ENCODE data around the gene JMJD4. TPM values are rescaled to one million over a fixed set of nuclear protein-coding genes. Genes with fewer than 3 reads are reported as not detected.
A peak's percentile ranks its signal among the peaks of the same experiment; 100 is the strongest.

Gene JMJD4
- polyA plus RNA-seq, 3 donors from 2014 or later = 22.3 to 25.9 (median 25.0) TPM

DNA sequence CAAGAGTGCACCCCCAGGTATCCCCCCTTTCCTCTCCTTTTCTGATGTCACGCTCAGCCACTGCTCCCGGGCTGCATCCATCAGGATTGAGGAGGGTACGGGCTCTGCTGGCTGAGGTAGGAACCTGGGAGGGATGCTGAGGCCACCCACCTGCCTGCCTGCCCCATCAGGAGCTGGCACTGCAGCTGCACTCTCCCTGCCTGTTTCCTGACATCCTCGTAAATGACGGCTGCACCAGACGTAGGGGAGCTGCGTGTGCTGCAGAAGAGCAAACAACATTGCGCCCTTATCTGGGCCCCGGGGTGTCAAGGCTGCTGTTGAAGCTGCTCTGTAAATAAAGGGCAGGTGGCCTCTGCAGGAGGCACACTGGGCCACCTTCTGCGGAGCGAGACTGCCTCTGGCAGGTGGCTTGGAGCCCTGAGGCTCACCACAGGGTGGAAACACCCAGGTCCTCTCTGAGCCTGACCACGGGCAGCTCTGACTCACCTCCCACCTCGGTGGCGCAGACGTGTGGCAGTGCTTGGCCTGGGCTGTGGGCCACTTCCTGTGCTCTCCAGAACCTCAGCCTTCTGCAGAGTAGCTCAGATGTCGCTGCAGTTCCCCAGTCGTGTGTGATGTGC, 31.0 kb upstream of the JMJD4 start:
- peak overlapping the region; percentile 76 to 92 (median 88) for H3K27ac Mint-ChIP-seq
- peak overlapping the region; percentile 73 to 87 (median 78) for H3K4me3 Mint-ChIP-seq
- DNase-seq = peak; percentile 89 to 94 (median 91)
- peaks cover 12 to 33% (median 23%) of the 10 kb centered on the region in 3 donors for H3K36me3 Mint-ChIP-seq
- peaks cover 76 to 77% of the 10 kb centered on the region in 2 donors for H3K4me1 Mint-ChIP-seq
- H3K27me3 Mint-ChIP-seq (ENCODE audit: low read depth in 3 of 3) = peaks cover 12 to 19% (median 15%) of the 10 kb centered on the region in 3 donors
- H3K9me3 Mint-ChIP-seq = no peaks in the 10 kb centered on the region

DNA sequence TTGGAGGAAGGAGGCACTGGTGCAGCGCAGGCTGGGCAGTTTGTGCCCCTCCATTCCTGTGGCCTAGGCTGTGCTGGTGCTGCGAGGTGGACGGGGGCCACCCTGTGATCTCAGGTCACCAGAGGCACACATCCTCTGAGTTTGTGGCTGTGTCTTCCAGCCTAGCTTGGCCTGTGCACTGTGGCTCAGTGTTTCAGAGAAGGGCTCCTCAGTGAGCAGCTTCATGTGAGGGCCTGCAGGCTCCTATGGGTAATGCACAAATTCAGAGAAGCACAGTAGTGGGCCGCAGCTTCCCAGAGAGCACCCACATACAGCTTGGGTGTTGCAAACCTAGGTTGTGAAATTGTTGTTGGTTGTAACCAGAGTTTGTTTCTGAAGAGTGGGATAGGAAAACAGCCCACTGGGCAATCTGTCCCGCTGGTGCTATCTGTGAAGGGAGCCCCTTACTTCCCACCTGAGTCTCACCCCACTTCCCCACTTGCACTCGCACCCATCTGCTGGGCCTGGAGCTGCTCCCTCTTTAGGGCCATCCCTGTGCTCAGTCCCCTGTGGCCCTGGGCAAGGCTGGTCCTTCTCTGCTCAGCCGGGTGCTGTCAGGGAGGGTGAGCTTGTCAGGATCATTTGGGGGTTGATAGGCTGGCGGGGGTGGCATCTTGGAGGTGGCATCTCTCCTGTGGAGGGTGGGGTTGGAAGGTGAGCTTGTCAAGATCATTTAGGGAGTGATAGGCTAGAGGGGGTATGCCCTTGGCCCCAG, 30.3 kb upstream of the JMJD4 start:
- H3K9me3 Mint-ChIP-seq = no peaks in the 10 kb centered on the region
- DNase-seq = peak in 1 of 3 donors; percentile 34
- H3K4me3 Mint-ChIP-seq = peak overlapping the region; percentile 73 to 87 (median 78)
- H3K36me3 Mint-ChIP-seq = peaks cover 13 to 33% (median 23%) of the 10 kb centered on the region in 3 donors
- peak overlapping the region; percentile 12 to 92 (median 64) for H3K27ac Mint-ChIP-seq
- peaks cover 79 to 83% of the 10 kb centered on the region in 2 donors for H3K4me1 Mint-ChIP-seq
- peaks cover 12 to 19% (median 15%) of the 10 kb centered on the region in 3 donors for H3K27me3 Mint-ChIP-seq (ENCODE audit: low read depth in 3 of 3)

DNA sequence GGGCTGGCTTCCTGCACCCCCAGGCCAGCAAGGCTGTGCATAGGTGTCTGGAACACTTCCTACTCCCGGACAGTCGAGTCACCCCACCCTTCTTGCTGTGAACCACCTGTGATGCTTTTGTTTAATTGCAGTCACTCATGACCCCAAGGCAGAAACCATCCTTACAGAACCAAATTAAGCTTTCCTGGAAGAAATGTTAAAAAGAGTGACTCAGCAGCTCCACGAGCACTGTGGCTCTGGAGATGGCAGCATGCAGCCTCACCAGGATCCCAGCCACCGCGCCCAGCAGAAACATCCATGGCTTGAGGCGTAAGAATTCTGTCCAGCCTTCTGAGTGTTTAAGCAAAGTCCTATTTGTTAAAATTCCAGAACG, 28.9 kb upstream of the JMJD4 start:
- Mint-ChIP-seq H3K9me3 (no peaks in the 10 kb centered on the region), H3K4me3 (peak overlapping the region; percentile 15 to 64 (median 44)), H3K27me3 (ENCODE audit: low read depth in 3 of 3) (peaks cover 12 to 19% (median 15%) of the 10 kb centered on the region in 3 donors), H3K36me3 (peaks cover 14 to 34% (median 25%) of the 10 kb centered on the region in 3 donors), H3K27ac (peak overlapping the region in 2 of 6 donors; percentile 26 to 69), H3K4me1 (peaks cover 79 to 83% of the 10 kb centered on the region in 2 donors)
- no peak for DNase-seq

DNA sequence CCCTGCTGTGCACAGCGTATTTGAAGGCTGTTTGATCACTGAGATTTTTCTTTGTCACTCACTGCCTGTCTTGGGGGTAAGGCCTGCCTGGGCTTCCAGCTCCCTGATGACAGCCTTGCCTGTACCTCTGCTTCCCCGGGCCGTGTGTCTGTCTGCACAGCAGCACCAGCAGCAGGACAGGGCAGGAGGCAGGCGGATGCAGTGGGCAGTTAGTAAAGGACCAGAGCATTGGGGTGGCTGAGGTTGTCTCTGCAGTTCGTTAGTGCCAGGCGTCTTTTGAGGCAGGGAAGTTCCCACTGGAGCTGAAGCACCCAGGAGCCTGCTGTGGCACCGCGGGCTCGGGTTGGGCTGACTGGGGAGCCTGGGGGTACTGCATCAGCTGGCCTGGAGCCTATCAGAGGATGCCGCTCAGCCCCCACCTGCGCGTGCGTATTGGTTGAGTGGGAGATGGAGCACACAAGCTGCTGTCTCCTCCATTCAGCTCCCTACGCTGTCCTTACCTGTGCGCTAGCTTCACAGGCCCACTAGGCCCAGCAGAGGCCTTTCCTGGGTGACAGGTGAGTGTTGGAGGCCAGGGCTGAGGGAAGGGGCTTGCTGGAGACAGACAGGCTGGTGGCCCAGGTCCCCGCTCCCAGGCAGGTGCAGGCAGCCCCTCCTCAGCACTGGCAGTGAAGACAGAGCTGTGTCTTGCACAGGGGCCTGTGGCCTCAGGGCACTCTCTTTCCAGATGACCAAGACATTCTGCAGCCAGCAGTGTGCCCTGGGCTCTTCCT, 28.3 kb upstream of the JMJD4 start:
- Mint-ChIP-seq H3K27ac (peak overlapping the region in 3 of 6 donors; percentile 59 to 79 (median 69)), H3K4me3 (peak overlapping the region; percentile 44 to 75 (median 72)), H3K9me3 (no peaks in the 10 kb centered on the region), H3K4me1 (peaks cover 77 to 78% of the 10 kb centered on the region in 2 donors), H3K27me3 (ENCODE audit: low read depth in 3 of 3) (peaks cover 12 to 19% (median 15%) of the 10 kb centered on the region in 3 donors), H3K36me3 (peaks cover 11 to 34% (median 23%) of the 10 kb centered on the region in 3 donors)
- no peak for DNase-seq

DNA sequence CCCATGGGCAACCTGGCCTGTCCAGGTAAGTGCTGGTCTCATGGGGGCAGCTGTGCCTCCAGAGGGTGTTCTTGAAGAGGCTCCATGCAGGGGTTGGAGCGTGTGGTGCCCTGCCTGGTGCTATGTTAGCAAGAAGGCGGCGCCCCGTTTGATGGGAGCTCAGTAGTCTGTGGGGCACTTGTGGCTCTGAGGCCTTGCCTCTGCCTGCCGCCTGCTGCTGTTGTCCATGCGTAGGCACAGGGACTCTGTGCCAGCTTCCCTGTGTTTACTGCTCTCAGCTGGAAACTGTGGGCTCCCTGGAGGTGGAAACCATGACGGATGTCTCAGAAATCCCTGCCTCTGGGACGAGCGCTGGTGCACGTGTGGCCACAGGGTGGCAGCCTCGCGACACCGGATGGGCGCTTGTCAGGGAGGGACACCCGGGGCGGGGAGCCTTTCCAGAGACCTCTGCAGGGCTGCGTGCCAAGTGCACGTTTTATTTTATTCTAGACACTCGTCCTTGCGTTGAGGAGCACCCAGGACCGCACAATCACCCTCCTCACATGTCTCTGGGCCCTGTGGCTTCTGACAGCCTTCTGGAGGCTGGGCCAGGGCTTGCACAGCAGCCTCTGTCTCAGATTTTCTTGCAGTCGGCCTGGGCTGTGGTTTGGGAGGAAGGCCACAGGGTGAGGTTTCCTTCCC, 27.3 kb upstream of the JMJD4 start:
- no peaks in the 10 kb centered on the region for H3K9me3 Mint-ChIP-seq
- H3K4me3 Mint-ChIP-seq = peak overlapping the region; percentile 59 to 75 (median 72)
- peaks cover 66 to 67% of the 10 kb centered on the region in 2 donors for H3K4me1 Mint-ChIP-seq
- H3K27ac Mint-ChIP-seq = peak overlapping the region; percentile 37 to 86 (median 80)
- DNase-seq = peak; percentile 82 to 87 (median 85)
- peaks cover 13 to 34% (median 21%) of the 10 kb centered on the region in 3 donors for H3K36me3 Mint-ChIP-seq
- H3K27me3 Mint-ChIP-seq (ENCODE audit: low read depth in 3 of 3) = peaks cover 12 to 19% (median 15%) of the 10 kb centered on the region in 3 donors

DNA sequence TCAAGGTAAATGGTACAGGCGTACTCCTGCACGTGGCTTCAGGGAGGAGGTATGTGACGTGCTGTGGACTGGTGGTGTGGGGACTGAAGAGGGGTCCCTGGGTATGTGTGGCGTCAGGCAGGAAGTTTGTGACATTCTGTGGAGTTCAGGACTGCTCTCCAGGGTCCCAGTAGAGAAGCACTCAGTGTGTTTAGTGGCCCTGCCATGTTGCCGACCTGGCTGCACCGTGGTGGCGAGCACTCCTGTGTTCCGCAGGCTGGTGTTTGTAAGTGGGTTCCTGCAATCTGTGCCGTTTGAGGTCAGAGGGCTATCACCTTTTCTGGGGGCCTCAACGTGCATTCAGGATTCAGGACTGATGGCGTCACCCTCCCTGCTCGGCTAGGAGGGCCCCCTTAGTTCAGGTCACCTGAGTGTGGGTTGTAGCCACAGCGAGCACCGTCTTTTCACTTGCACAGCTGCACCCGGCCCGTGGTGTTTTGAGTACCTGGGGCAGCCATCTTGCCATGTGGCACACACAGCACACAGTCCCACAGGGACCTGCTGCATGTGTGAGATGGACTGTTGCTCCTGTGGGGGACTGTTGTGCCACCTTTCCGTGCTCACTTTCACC, 26.6 kb upstream of the JMJD4 start:
- peak overlapping the region in 2 of 6 donors; percentile 78 to 82 for H3K27ac Mint-ChIP-seq
- H3K4me3 Mint-ChIP-seq = peak overlapping the region; percentile 7 to 75 (median 60)
- H3K9me3 Mint-ChIP-seq = no peaks in the 10 kb centered on the region
- DNase-seq = no peak
- H3K27me3 Mint-ChIP-seq (ENCODE audit: low read depth in 3 of 3) = peaks cover 12 to 15% (median 15%) of the 10 kb centered on the region in 3 donors
- H3K36me3 Mint-ChIP-seq = peaks cover 16 to 39% (median 21%) of the 10 kb centered on the region in 3 donors
- H3K4me1 Mint-ChIP-seq = peaks cover 60 to 61% of the 10 kb centered on the region in 2 donors

DNA sequence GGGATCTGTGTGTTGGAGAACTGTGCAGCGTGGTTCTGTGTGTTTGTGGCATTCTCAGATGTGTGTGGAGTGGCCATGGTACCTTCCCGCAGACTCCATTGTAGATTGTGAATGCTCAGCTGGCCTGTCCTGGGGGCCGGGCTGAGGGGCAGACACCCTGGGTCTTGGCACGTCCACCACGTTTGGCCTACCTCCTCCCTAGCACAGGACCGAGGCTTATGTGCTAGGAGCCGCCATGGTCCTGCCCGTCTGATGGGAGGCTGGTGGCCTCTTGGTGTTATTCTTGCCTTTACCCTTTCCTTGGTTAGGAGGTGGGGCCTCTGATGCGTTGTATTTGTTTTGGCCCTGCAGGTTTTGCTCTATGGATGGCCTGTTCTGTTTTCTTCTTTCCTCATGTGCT, 25.3 kb upstream of the JMJD4 start:
- DNase-seq = no peak
- H3K27ac Mint-ChIP-seq = no peak overlapping the region
- H3K4me3 Mint-ChIP-seq = no peak overlapping the region
- peaks cover 5 to 6% (median 6%) of the 10 kb centered on the region in 3 donors for H3K27me3 Mint-ChIP-seq (ENCODE audit: low read depth in 3 of 3)
- peaks cover 46 to 47% of the 10 kb centered on the region in 2 donors for H3K4me1 Mint-ChIP-seq
- peaks cover 16 to 42% (median 21%) of the 10 kb centered on the region in 3 donors for H3K36me3 Mint-ChIP-seq
- H3K9me3 Mint-ChIP-seq = no peaks in the 10 kb centered on the region

DNA sequence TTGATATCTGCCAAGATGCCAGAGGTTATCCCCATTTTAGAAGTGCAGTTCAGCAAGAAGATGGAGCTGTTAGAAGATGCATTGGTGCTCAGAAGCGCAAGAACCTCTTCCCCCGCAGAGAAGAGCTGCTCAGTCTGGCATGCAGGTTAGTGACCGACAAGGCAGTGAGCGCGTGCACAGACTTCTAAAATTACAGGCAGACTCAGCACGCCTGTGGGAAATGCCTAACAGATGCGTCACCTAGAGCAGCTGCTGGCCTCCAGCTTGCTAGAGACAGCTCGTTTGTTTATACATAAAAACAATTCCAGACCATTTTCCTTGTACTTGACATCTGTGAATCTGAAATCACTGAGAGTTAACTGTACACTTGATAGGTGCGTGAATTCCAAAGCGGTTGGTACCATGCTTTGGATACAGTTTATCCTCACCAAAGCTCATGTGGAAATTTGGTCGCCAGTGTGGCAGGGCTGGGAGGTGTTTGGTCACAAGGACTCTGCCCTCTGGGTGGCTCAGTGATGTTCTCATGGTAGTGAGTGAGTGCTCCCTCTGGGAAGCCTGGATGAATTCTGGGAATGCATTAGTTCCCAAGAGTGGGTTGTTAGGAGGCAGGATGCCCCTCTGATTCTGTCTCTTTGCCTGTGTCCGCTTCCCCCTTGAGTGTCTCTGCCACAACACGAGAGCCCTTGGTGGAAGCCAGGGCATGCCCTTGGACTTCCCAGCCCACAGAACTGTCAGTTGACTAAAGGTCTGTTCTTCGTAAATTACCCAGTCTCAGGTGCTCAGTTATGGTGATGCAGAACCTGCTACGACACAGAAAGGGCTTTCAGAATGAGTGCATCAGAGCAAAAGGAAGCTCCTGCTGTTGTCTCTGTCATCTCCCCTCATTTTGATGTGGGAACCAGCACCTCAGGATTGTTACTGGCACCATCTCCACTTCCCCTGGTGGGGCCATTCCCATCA, 24.5 kb upstream of the JMJD4 start:
- H3K4me3 Mint-ChIP-seq = no peak overlapping the region
- no peaks in the 10 kb centered on the region for H3K9me3 Mint-ChIP-seq

DNA sequence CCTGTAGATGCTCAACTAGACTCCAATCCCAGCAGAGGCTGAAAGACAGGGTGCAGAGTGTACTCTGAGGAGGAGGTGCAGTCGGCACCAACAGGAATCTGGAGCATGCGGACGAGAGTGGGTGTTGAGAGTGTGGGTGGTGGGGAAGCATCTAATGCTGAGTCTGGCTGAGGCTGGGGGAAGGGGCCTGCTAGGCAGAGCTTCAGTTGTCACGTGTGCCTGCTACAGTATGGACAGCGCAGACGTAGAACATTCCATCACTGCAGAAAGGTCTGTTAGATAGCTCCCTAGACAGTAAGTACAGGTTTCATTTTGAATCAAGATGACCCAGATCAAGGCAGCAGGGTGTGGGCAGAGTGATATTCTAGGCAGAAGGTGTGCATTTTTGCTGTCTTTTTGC, 23.3 kb upstream of the JMJD4 start:
- no peak for DNase-seq
- Mint-ChIP-seq H3K36me3 (peaks cover 16 to 50% (median 26%) of the 10 kb centered on the region in 3 donors), H3K27me3 (ENCODE audit: low read depth in 3 of 3) (peaks cover 2 to 10% (median 5%) of the 10 kb centered on the region in 3 donors), H3K9me3 (no peaks in the 10 kb centered on the region), H3K4me1 (peaks cover 26 to 28% of the 10 kb centered on the region in 2 donors), H3K4me3 (no peak overlapping the region), H3K27ac (no peak overlapping the region)

More for the DNA sequence above, 24.5 kb upstream of the JMJD4 start:
- Mint-ChIP-seq H3K36me3 (peaks cover 16 to 47% (median 26%) of the 10 kb centered on the region in 3 donors), H3K27ac (peak overlapping the region in 1 of 6 donors; percentile 40), H3K27me3 (ENCODE audit: low read depth in 3 of 3) (peaks cover 2 to 6% (median 5%) of the 10 kb centered on the region in 3 donors), H3K4me1 (peaks cover 39 to 40% of the 10 kb centered on the region in 2 donors)
- no peak for DNase-seq

DNA sequence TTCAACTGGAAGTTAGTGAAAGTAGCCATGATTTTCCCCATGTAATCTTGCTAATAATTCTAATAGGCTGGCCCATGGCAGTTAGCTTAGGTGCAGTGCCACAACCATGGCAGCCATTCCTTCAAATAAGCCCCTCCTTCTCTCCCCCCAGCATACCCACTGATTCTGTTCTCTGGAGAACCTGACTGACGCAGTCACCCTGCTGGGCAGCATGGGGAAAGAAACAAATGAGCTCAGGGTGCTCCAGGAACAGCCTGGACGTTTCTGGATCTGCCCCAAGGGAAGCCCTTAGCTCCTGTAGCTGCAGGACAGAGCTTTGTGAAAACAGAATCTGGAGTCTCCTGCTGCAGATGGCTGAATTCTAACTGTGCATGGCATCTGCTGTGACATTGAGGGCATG, 22.7 kb upstream of the JMJD4 start:
- peaks cover 16 to 53% (median 26%) of the 10 kb centered on the region in 3 donors for H3K36me3 Mint-ChIP-seq
- H3K27ac Mint-ChIP-seq = no peak overlapping the region
- no peaks in the 10 kb centered on the region for H3K9me3 Mint-ChIP-seq
- no peak overlapping the region for H3K4me3 Mint-ChIP-seq
- peaks cover 2 to 7% (median 4%) of the 10 kb centered on the region in 3 donors for H3K27me3 Mint-ChIP-seq (ENCODE audit: low read depth in 3 of 3)
- DNase-seq = no peak
- H3K4me1 Mint-ChIP-seq = peaks cover 20 to 22% of the 10 kb centered on the region in 2 donors

DNA sequence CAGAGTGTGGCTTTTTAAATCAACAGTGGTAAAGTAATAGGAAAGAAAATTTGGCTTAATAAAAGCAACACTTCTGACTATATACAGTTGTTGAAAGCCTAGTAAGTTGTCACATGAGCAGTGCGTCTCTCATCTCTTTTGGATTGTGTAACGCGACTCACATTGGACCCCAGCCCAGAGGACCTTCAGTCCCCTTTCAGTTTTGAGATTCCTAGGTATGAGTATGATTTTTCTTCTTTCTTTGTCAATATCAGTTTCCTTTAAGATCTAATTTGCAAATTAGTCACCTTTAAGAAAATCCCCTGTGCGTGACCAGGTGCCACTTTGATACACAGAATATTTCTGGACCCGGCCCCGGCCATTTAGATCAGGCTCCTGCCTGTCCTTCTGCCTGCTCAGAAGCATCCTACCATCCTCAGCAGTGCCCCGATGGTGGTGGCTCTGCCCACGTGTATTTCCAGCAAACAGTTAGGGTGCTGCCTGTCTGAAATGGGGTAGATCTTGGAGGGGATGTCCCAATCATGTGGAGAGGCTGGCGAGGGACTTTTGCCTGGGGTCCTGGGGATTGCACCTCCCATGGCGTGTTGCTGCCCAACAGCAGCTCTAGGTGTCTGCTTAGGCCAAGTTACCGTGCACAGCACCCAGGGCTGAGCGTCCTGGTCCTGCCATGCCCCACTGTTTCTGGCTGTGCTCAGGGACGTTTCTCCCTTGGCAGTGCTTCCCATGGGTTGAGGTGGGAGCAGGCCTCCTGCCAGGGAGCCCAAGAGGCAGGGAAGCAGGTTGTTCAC, 21.3 kb upstream of the JMJD4 start:
- peaks cover 9 to 21% of the 10 kb centered on the region in 2 donors for H3K4me1 Mint-ChIP-seq
- H3K36me3 Mint-ChIP-seq = peaks cover 21 to 60% (median 33%) of the 10 kb centered on the region in 3 donors
- H3K9me3 Mint-ChIP-seq = no peaks in the 10 kb centered on the region
- no peak for DNase-seq
- H3K27me3 Mint-ChIP-seq (ENCODE audit: low read depth in 3 of 3) = peaks cover 5 to 6% (median 6%) of the 10 kb centered on the region in 3 donors
- no peak overlapping the region for H3K4me3 Mint-ChIP-seq
- H3K27ac Mint-ChIP-seq = no peak overlapping the region

All from immature natural killer cell (primary cell).